ENCODE measurements around the gene HNF1A. TPM values are rescaled to one million over a fixed set of nuclear protein-coding genes. Genes with fewer than 3 reads are reported as not detected.

HNF1A gene
- total and polyA plus RNA-seq, 2 of the 4 experiments (the other 2 are of a cell fraction) = under 0.01 TPM; not detected in 1

- Histone ChIP-seq H2AK5ac (ENCODE audit: low read depth, low read length) (no peak overlapping the region), H3K79me1 (ENCODE audit: low read depth in 1 of 2, low read length in 2 of 2) (no peaks in the 10 kb centered on the region), H3K4ac (ENCODE audit: low read depth, low read length) (no peak overlapping the region), H3K4me1 (ENCODE audit: control insufficient read depth, insufficient read depth, low read length) (no peaks in the 10 kb centered on the region), H3K9me3 (ENCODE audit: control insufficient read depth, insufficient read depth, low read length) (no peaks in the 10 kb centered on the region), H2BK5ac (ENCODE audit: low read depth, low read length, poor library complexity, severe bottlenecking) (no peak overlapping the region), H3K9me1 (ENCODE audit: insufficient read depth, low read length) (no peaks in the 10 kb centered on the region; the same call in 1 of the 2 replicates), H3K4me2 (ENCODE audit: low read depth, low read length) (no peak overlapping the region), H4K91ac (ENCODE audit: insufficient read depth, low read depth, low read length) (no peak overlapping the region), H4K20me1 (ENCODE audit: insufficient read depth, low read length) (no peaks in the 10 kb centered on the region), H2BK15ac (ENCODE audit: low read depth, low read length) (no peak overlapping the region), H4K5ac (ENCODE audit: low read depth, low read length) (no peak overlapping the region), H3K56ac (ENCODE audit: extremely low read depth, insufficient read depth, low read length) (no peak overlapping the region), H4K8ac (ENCODE audit: low read depth in 2 of 2, low read length in 2 of 2) (no peak overlapping the region), H3K9ac (ENCODE audit: low read depth, low read length) (no peak overlapping the region), H2BK20ac (ENCODE audit: low read depth, low read length) (no peak overlapping the region), H3K36me3 (ENCODE audit: control insufficient read depth, insufficient read depth, low read length) (no peaks in the 10 kb centered on the region), H3K4me3 (ENCODE audit: insufficient read depth, low read depth, low read length) (no peak overlapping the region), H3K23ac (ENCODE audit: low read depth, low read length) (no peak overlapping the region), H3K27ac (ENCODE audit: insufficient read depth, low read length) (no peak overlapping the region), H2AK9ac (replicated peaks; ENCODE audit: low read depth, low read length, poor library complexity) (no peak overlapping the region), H3K18ac (ENCODE audit: low read depth, low read length) (no peak overlapping the region), H3K27me3 (ENCODE audit: control insufficient read depth, insufficient read depth, low read length) (peaks cover 3% of the 10 kb centered on the region; the same call in 1 of the 2 replicates), H2BK120ac (ENCODE audit: low read depth, low read length) (no peak overlapping the region), H2AFZ (replicated peaks; ENCODE audit: low read length, poor library complexity) (no peak overlapping the region), H3K14ac (replicated peaks; ENCODE audit: low read depth, low read length) (no peak overlapping the region)
- intact Hi-C loops (cut with micrococcal nuclease) = no loop called here
- TF ChIP-seq ELK1 (IDR thresholded peaks at IDR 0.05; ENCODE audit: borderline replicate concordance, low read depth, low read length) = no peak
- no peak for TF ChIP-seq BHLHE40 (IDR thresholded peaks at IDR 0.05; ENCODE audit: low read depth, low read length)
- TF ChIP-seq NFE2L2 (IDR thresholded peaks at IDR 0.05; ENCODE audit: low read depth, low read length) = no peak
- no peak for TF ChIP-seq FOS (IDR thresholded peaks at IDR 0.05; ENCODE audit: low read depth, low read length)
- no peak for TF ChIP-seq MAZ (IDR thresholded peaks at IDR 0.05; ENCODE audit: borderline replicate concordance, low read depth, low read length)
- TF ChIP-seq USF2 (IDR thresholded peaks at IDR 0.05; ENCODE audit: low read depth, low read length) = no peak
- no TSS peak for BruUV-seq (replicated peaks)
- dilution Hi-C loops (cut with HindIII; ENCODE audit: low sequenced_read_pairs, unreplicated experiment) = no loop called here
- ATAC-seq (ENCODE audit: low read depth) (no peak), DNase-seq (no peak)
- no CpG with 5 or more reads among the region's 3 CpGs for WGBS, 2 experiments (ENCODE audit: extremely low coverage in 2 of 2, insufficient read length in 1 of 2)
- CTCF ChIA-PET = interaction anchor here (0.6 kb wide), 1 partner anchor 637 kb away, joined by 4 read pairs; the partner anchor contains the start of gene SIRT4
- in situ Hi-C loops (cut with MboI; ENCODE audit: low sequenced_read_pairs) = no loop called here
- POLR2A ChIA-PET (ENCODE audit: unreplicated experiment) = interaction anchor here (0.6 kb wide), 1 partner anchor 33 kb away, joined by 3 read pairs; no protein-coding TSS in a partner anchor
Observed at GRCh38 chr12:120939523-120939922, 38.8 kb upstream of the HNF1A start.

Data from IMR-90 (cell line).